Suprapubic skin (tissue), 4 donors: ENCODE data around the gene ABI3BP.

Experiments used
- EP300 ChIP-seq: sonication (generic); formaldehyde crosslinking; IDR thresholded peaks from one replicate; pipeline ENCODE4 v1.6.1; 2017; ENCODE audit warnings: antibody characterized with exemption
- POLR2AphosphoS5 ChIP-seq, 3 donors: sonication (generic); formaldehyde crosslinking; IDR thresholded peaks; one replicate each; pipeline ENCODE4 v1.6.1; 2017; ENCODE audit warnings: antibody characterized with exemption in 3 of 3
- TF ChIP-seq, protein P1 (sequence below), 2 donors: fragments of 200-600 bp in 1 of 2; fragments of 450-650 bp in 1 of 2; sonication (generic) in 1 of 2; IDR thresholded peaks; one replicate each; pipeline ENCODE4 v1.5.1; 2016 to 2019; ENCODE audit warnings: antibody characterized with exemption in 2 of 2, mild to moderate bottlenecking in 1 of 2, moderate library complexity in 1 of 2

GRCh38 chr3:100836661-100837060, 156.6 kb downstream of the ABI3BP start:
- TF ChIP-seq, protein P1, sequence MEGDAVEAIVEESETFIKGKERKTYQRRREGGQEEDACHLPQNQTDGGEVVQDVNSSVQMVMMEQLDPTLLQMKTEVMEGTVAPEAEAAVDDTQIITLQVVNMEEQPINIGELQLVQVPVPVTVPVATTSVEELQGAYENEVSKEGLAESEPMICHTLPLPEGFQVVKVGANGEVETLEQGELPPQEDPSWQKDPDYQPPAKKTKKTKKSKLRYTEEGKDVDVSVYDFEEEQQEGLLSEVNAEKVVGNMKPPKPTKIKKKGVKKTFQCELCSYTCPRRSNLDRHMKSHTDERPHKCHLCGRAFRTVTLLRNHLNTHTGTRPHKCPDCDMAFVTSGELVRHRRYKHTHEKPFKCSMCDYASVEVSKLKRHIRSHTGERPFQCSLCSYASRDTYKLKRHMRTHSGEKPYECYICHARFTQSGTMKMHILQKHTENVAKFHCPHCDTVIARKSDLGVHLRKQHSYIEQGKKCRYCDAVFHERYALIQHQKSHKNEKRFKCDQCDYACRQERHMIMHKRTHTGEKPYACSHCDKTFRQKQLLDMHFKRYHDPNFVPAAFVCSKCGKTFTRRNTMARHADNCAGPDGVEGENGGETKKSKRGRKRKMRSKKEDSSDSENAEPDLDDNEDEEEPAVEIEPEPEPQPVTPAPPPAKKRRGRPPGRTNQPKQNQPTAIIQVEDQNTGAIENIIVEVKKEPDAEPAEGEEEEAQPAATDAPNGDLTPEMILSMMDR (IDR thresholded peaks at IDR 0.05): no peak
- TF ChIP-seq POLR2AphosphoS5 (IDR thresholded peaks at IDR 0.05) (no peak), EP300 (no peak)
